Activated gamma-delta T cell treated with Interleukin-2 at 50 U/mL for 16 hours (primary cell): ENCODE results near the gene ERLIN1.
"Not testable (repeated sequence)": the region's sequence is repeated elsewhere in the genome, so short reads cannot be mapped to it uniquely, and the experiment has no call there.

Source experiments
- DNase-seq: peaks from one replicate; pipeline ENCODE4 v3.0.0-alpha.2; 2020

ERLIN1 gene

GRCh38 chr10:100131571-100131970 is 54.3 kb downstream of the ERLIN1 start:
- DNase-seq: no peak

GRCh38 chr10:100130831-100131230 is 55.0 kb downstream of the ERLIN1 start:
- DNase-seq: no peak

DNA sequence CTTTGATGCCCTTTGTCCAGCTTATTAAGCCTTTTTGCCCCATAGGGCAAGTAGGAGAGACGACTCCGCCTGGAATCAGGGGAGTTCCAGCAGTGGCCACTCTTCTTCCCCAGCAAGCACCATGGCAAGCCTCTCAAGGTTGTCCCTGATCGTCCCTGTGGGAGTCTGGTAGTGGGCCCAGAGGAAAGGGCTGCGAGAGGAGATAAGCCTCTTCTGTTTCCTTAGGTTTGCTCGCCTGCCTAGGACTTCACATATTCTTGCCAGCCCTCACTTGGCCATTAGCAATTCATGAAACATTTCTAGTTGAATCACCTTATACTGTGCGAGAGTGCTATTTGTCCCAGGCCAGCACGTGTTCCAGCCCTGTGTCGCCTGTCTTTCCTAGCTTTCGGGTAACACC is 56.4 kb downstream of the ERLIN1 start:
- no peak for DNase-seq

GRCh38 chr10:100128951-100129350 is 56.9 kb downstream of the ERLIN1 start:
- DNase-seq: no peak

DNA sequence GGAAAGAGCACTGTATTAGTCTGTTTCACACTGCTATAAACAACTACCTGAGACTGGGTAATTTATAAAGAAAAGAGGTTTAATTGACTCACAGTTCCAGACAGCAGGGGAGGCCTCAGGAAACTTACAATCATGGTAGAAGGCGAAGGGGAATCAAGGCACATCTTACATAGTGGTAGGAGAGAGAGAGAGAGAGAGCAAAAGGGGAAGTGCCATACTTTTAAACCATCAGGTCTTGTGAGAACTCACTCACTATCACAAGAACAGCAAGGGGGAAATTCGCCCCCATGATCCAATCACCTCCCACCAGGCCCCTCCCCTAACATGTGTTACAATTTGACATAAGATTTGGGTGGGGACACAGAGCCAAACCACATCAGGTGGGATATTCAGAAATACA is 60.5 kb downstream of the ERLIN1 start:
- not testable (repeated sequence) for DNase-seq

- no peak for DNase-seq
These were observed 61.7 kb downstream of the ERLIN1 start for GRCh38 chr10:100124097-100124496.

DNA sequence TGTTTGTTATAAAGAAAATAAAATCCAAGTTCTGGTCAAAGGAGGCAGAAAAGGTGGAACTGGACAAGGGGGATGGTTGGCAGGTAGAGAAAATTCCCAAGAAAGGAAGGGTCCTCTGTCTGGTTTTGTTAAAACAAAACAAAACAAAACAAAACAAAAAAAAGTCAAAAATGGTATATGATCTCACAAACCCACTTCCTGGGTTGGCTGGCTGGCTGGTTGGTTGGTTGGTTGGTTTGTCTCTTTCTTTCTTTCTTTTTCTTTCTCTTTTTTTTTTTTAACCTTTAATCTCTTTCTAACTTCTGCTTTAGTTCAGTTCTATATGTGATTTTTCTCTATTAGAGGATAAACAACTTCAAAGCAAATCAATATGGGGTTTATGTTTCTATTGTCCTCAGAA is 63.0 kb downstream of the ERLIN1 start:
- no peak for DNase-seq

GRCh38 chr10:100120550-100120949 is 65.3 kb downstream of the ERLIN1 start:
- DNase-seq: no peak

GRCh38 chr10:100119726-100120125 is 66.1 kb downstream of the ERLIN1 start:
- no peak for DNase-seq

DNA sequence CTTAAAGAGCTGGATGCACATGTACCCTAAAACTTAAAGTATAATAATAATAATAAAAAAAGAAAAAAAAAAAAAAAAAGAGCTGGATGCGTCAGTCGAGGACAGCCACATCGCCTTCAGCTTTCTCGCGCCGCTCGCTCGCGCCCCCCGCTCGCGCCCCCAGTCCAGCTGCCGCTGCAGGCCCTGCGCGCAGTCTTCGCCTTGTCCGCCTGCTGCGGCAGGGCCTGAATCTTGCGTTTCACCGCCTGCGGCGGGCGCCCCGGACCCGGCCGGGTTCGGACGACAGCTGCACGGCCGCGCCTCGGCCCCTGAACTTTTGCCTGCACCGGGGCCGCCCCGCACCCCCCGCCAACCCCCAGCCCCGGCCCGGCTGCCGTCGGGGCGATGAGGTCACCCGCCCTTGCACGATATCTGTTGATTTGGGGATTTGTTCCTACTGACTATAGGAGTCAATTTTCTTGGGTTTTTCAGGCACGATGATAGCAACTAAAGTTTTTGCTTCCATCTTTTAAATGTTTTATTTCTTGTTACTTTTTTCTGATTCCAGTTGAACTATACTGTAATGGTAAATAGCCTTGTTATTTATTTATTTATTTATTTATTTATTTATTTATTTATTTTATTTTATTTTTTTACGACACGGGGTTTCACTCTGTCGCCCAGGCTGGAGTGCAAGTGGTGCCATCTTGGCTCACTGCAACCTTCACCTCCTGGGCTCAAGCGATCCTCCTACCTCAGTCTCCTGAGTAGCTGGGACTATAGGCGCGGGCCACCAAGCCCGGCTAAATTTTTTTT is 70.7 kb downstream of the ERLIN1 start:
- DNase-seq: no peak

DNA sequence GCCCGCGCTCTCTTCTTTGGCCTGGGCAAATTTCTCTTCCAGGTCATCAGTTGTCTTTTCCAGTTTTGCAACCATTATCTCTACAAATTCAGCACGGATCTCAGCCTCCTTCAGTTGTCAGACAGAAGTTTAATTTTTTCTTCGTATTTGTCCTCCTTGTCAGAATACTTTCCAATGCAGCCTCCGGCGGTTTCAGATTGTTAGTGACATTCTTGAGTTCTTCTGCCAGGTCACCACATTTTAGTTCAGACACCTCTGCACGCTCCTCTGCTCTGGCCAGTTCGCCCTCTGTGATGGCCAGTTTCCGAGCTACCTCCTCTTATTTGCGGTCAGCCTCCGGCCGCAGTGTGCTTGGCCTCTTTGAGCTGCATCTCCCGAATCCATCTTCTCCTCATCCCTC is 71.4 kb downstream of the ERLIN1 start:
- DNase-seq: no peak

DNA sequence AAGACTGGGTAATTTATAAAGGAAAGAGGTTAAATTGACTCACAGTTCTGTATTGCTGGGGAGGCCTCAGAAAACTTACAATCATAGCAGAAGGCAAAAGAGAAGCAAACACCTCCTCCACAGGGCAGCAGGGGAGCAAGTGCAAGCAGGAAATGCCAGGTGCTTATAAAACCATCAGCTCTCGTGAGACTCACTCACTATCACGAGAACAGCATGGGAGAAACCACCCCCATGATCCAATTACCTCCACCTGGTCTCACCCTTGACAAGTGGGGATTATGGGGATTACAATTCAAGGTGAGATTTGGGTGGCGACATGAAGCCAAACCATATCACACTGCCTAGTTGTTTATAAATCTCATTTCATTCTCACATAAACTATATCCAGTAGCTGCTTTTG is 76.2 kb downstream of the ERLIN1 start:
- no peak for DNase-seq

DNA sequence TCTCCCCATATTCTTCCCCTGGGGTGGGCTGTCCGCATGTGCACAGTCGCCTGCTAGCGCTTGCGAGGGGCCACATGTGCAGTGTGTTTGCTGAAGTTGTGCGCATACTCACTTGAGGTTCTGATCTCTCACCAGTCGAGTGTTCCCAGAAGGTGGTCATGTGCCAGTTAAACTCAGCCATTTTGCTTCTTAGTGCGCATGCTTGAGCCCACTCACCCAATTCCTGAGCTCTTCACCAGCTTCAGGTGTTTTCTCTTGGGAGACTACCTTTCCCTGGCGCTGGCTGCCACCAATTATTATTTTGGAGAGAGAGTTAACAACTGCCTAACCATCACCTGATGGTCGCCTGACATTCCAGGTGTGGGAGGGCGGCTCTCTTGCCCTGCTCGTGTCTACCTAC is 79.0 kb downstream of the ERLIN1 start:
- DNase-seq: no peak

DNA sequence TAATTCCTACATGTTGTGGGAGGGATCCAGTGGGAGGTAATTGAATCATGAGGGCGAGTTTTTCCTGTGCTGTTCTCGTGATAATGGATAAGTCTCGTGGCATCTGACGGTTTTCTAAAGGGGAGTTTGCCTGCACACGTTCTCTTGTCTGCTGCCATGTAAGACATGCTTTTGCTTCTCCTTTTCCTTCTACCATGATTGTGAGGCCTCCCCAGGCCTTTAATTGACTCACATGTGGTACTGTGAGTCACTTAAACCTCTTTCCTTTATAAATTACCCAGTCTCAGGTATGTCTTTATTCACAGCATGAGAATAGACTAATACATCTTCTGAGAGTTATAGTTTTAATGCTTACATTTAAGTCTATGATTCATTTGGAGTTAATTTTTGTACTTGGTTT is 81.5 kb downstream of the ERLIN1 start:
- no peak for DNase-seq

GRCh38 chr10:100103581-100103980 is 82.2 kb downstream of the ERLIN1 start:
- DNase-seq: no peak

DNA sequence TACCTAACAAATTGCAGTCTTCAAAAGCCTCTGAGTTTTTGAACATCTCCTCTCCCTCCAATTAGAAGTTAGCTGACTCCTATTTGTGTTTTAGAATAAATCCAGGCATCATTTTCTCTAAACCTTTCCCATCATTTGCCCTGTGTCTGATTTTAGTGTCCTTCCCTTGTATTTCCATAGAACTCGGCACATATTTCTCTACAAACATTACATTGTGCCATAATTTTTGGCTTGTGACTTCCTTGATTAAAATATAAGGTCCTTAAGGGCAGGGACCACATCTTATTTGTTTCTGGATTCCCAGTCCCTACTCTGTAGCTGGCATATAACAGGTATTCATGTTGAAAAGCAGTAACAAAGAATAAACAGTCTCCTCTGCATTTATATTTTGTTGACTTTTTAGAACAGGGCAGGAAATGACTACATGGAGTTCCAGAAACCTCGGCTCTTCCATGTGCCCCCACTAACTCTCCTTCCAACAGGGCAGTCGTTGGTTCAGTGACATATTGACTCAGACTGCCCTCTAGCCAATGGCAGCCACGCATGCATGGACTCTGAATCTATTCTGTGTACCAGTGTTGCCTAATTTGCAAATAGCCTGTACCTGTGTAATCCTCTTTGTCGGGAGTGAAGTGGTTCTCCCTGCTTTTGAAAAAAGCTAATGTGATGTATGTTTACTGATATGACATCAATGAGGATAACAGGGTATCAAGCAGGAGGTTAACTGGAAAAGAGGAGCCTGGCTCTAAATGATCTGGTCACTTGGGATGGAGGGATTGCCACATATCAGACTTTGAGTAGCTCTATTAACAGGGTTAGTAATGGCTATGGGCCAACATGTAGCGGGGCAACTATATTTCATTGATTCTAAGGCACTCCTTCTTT is 84.4 kb downstream of the ERLIN1 start:
- DNase-seq: no peak

- no peak for DNase-seq
These were observed 85.1 kb downstream of the ERLIN1 start for GRCh38 chr10:100100651-100101184.
